ENCODE data around the gene DCAF10. TPM values are rescaled to one million over a fixed set of nuclear protein-coding genes. Genes with fewer than 3 reads are reported as not detected.

DCAF10 gene
- total and polyA plus RNA-seq, 4 donors, result 9.7 to 22.2 (median 15.3) TPM

DNA sequence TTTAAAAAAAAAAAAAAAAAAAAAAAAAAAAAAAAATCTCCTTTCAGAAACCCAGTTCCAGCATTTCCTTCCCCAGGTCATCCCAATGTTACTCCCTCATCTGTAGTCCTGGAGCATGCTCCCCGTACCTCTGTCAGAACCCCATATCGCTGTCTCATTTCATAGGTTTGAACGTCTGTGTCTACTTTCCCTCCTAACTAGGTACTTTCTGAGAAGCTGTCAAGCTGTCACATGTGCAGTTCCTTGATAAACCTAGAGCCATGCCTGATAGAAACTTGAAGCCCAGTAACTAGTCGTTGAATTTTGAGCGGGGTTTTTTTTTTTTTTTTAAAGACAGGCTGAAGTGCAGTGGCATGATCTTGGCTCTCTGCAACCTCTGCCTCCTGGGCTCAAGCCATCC lies 31.3 kb upstream of the DCAF10 start:
- Histone ChIP-seq H3K27me3 (ENCODE audit: control insufficient read depth in 4 of 4, insufficient read depth in 4 of 4, low read length in 3 of 4) (no peaks in the 10 kb centered on the region), H3K9me3 (ENCODE audit: control insufficient read depth in 4 of 4, low read length in 3 of 4) (no peaks in the 10 kb centered on the region), H3K36me3 (ENCODE audit: control insufficient read depth in 4 of 4, insufficient read depth in 3 of 4, low read depth in 1 of 4, low read length in 3 of 4) (peaks cover 1 to 22% (median 7%) of the 10 kb centered on the region in 4 donors), H3K27ac (ENCODE audit: low read depth in 1 of 2, low read length in 2 of 2) (no peak overlapping the region), H3K4me3 (ENCODE audit: low read depth in 1 of 3, low read length in 3 of 3) (no peak overlapping the region), H3K9ac (ENCODE audit: low read depth in 1 of 2, low read length in 2 of 2) (no peak overlapping the region), H3K4me1 (ENCODE audit: control insufficient read depth in 4 of 4, insufficient read depth in 4 of 4, low read length in 3 of 4) (no peaks in the 10 kb centered on the region)
- 97% methylated on average over 5 of the region's 5 CpGs for WGBS
- TF ChIP-seq GABPA (IDR thresholded peaks at IDR 0.05 in 1 of 2, conservative IDR thresholded peaks at IDR 0.05 in 1 of 2) (no peak), JUND (IDR thresholded peaks at IDR 0.05) (no peak), HNF4A (conservative IDR thresholded peaks at IDR 0.05) (no peak), ATF3 (IDR thresholded peaks at IDR 0.05) (no peak), EGR1 (IDR thresholded peaks at IDR 0.05; ENCODE audit: low read depth in 2 of 2) (no peak), REST (IDR thresholded peaks at IDR 0.05) (no peak), MAX (IDR thresholded peaks at IDR 0.05) (no peak), FOXA2 (IDR thresholded peaks at IDR 0.05) (no peak), RXRA (IDR thresholded peaks at IDR 0.05) (no peak), HNF4G (IDR thresholded peaks at IDR 0.05) (no peak), YY1 (IDR thresholded peaks at IDR 0.05) (no peak), FOXA1 (IDR thresholded peaks at IDR 0.05) (no peak), TAF1 (conservative IDR thresholded peaks at IDR 0.05) (no peak), RAD21 (IDR thresholded peaks at IDR 0.05) (no peak), NR2F2 (IDR thresholded peaks at IDR 0.05) (no peak), SP1 (IDR thresholded peaks at IDR 0.05) (no peak)
- TF ChIP-seq, protein P1, sequence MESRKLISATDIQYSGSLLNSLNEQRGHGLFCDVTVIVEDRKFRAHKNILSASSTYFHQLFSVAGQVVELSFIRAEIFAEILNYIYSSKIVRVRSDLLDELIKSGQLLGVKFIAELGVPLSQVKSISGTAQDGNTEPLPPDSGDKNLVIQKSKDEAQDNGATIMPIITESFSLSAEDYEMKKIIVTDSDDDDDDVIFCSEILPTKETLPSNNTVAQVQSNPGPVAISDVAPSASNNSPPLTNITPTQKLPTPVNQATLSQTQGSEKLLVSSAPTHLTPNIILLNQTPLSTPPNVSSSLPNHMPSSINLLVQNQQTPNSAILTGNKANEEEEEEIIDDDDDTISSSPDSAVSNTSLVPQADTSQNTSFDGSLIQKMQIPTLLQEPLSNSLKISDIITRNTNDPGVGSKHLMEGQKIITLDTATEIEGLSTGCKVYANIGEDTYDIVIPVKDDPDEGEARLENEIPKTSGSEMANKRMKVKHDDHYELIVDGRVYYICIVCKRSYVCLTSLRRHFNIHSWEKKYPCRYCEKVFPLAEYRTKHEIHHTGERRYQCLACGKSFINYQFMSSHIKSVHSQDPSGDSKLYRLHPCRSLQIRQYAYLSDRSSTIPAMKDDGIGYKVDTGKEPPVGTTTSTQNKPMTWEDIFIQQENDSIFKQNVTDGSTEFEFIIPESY (IDR thresholded peaks at IDR 0.05), result no peak
- TF ChIP-seq, protein P2, sequence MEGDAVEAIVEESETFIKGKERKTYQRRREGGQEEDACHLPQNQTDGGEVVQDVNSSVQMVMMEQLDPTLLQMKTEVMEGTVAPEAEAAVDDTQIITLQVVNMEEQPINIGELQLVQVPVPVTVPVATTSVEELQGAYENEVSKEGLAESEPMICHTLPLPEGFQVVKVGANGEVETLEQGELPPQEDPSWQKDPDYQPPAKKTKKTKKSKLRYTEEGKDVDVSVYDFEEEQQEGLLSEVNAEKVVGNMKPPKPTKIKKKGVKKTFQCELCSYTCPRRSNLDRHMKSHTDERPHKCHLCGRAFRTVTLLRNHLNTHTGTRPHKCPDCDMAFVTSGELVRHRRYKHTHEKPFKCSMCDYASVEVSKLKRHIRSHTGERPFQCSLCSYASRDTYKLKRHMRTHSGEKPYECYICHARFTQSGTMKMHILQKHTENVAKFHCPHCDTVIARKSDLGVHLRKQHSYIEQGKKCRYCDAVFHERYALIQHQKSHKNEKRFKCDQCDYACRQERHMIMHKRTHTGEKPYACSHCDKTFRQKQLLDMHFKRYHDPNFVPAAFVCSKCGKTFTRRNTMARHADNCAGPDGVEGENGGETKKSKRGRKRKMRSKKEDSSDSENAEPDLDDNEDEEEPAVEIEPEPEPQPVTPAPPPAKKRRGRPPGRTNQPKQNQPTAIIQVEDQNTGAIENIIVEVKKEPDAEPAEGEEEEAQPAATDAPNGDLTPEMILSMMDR (IDR thresholded peaks at IDR 0.05; ENCODE audit: low read depth, low read length, missing input control), result no peak
- no peak for DNase-seq (ENCODE audit: low spot score)

Measured in liver (tissue), 9 donors.